IMR-90 (cell line): Measurements from ENCODE around the gene SLC9A5.

ENCODE experiments used
- CTCF ChIP-seq: conservative IDR thresholded peaks from 2 replicates; pipeline ENCODE4 v1.5.1; 2012; ENCODE audit warnings: mild to moderate bottlenecking, low read depth, low read length, improper control_type of control experiment
- MAFK ChIP-seq: IDR thresholded peaks from 2 replicates; pipeline ENCODE4 v1.6.1; 2012; ENCODE audit warnings: low read depth, low read length, improper control_type of control experiment
- MXI1 ChIP-seq: IDR thresholded peaks from 2 replicates; pipeline ENCODE4 v1.6.1; 2012; ENCODE audit warnings: low read depth, mild to moderate bottlenecking, low read length, moderate library complexity, borderline replicate concordance
- POLR2A ChIP-seq: IDR thresholded peaks from 2 replicates; pipeline ENCODE4 v1.6.1; 2012; ENCODE audit warnings: mild to moderate bottlenecking, low read depth, low read length
- RAD21 ChIP-seq: IDR thresholded peaks from 2 replicates; pipeline ENCODE4 v1.6.1; 2012; ENCODE audit warnings: low read length, improper control_type of control experiment
- RFX5 ChIP-seq: IDR thresholded peaks from 2 replicates; pipeline ENCODE4 v1.8.0; 2012; ENCODE audit warnings: low read depth, mild to moderate bottlenecking, low read length, moderate library complexity
- USF2 ChIP-seq: fragments of 150-350 bp; IDR thresholded peaks from 2 replicates; pipeline ENCODE4 v1.6.1; 2017; ENCODE audit warnings: mild to moderate bottlenecking, antibody characterized with exemption, low read length, low read depth

- TF ChIP-seq MAFK (no peak), MXI1 (no peak), CTCF (no peak), POLR2A (no peak), USF2 (no peak), RFX5 (no peak; the same call in 1 of the 2 replicates), RAD21 (no peak; the same call in 1 of the 2 replicates)
Observed at GRCh38 chr16:67296420-67296819, 47.6 kb downstream of the SLC9A5 start.
